ENCODE results near the gene SAFB.

The SAFB gene

DNA sequence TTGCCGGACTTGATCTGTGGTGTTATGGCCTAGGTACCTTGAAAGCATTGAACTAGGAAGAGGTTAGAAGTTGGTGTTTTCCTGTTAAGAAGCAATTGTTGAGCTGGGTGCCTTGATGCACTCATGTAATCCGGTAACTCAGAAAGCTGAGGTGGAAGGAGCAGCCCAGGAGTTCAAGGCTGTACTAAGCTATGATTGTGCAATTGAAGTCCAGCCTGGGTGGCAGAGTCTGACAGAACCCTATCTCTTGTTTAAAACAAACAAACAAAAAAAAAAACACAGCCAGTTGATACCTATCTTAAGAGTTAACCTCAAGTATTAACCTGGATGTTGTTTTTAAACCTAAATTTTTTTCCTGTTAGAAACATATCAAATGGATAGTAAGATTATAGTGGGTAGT, 19.3 kb downstream of the SAFB start:
- no peak overlapping the region for H3K4me2 ChIP-seq (ENCODE audit: low read length)
- H2AFZ ChIP-seq (ENCODE audit: low read depth, low read length): no peak overlapping the region
- no peaks in the 10 kb centered on the region for H3K4me1 ChIP-seq (ENCODE audit: low read length)
- H3K79me2 ChIP-seq (ENCODE audit: low read length): peaks cover 100% of the 10 kb centered on the region
- H3K27ac ChIP-seq (ENCODE audit: low read length): no peak overlapping the region
- H3K9ac ChIP-seq (ENCODE audit: low read length): no peak overlapping the region
- TF ChIP-seq, protein P1, sequence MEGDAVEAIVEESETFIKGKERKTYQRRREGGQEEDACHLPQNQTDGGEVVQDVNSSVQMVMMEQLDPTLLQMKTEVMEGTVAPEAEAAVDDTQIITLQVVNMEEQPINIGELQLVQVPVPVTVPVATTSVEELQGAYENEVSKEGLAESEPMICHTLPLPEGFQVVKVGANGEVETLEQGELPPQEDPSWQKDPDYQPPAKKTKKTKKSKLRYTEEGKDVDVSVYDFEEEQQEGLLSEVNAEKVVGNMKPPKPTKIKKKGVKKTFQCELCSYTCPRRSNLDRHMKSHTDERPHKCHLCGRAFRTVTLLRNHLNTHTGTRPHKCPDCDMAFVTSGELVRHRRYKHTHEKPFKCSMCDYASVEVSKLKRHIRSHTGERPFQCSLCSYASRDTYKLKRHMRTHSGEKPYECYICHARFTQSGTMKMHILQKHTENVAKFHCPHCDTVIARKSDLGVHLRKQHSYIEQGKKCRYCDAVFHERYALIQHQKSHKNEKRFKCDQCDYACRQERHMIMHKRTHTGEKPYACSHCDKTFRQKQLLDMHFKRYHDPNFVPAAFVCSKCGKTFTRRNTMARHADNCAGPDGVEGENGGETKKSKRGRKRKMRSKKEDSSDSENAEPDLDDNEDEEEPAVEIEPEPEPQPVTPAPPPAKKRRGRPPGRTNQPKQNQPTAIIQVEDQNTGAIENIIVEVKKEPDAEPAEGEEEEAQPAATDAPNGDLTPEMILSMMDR (IDR thresholded peaks at IDR 0.05; ENCODE audit: low read depth, low read length): no peak
- TF ChIP-seq EZH2phosphoT487 (IDR thresholded peaks at IDR 0.05; ENCODE audit: low read depth): no peak
- no peaks in the 10 kb centered on the region for H3K9me3 ChIP-seq (ENCODE audit: insufficient read depth, low read length)
- no peaks in the 10 kb centered on the region for H3K27me3 ChIP-seq (ENCODE audit: low read depth, low read length)
- H4K20me1 ChIP-seq (ENCODE audit: insufficient read depth, low read length): peaks cover 96% of the 10 kb centered on the region
- peaks cover 73% of the 10 kb centered on the region for H3K36me3 ChIP-seq (replicated peaks; ENCODE audit: low read depth, low read length)
- H3K4me3 ChIP-seq (ENCODE audit: low read length): no peak overlapping the region

DNA sequence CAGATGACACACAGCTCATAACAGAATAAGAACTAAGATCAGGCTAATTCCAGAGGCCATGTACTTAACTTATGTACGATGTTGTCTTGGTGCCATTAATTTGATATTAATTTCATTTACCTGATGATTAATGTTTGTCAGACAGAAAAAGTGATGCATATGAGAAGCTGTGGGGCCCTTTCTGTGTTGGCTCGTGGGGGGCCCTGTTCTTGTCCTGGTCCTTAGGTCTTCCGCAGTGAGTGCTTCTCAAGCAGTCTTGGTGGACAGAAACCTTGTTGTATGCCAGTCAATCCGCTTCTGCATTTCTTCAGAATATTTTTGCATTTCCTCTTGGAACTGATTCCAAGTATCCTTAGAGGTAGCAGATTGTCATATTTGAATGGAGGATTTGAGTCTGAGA, 20.2 kb downstream of the SAFB start:
- Histone ChIP-seq H3K9ac (ENCODE audit: low read length) (no peak overlapping the region), H3K79me2 (ENCODE audit: low read length) (peaks cover 98% of the 10 kb centered on the region), H3K4me1 (ENCODE audit: low read length) (no peaks in the 10 kb centered on the region), H3K36me3 (replicated peaks; ENCODE audit: low read depth, low read length) (peaks cover 74% of the 10 kb centered on the region), H2AFZ (ENCODE audit: low read depth, low read length) (no peak overlapping the region), H3K4me3 (ENCODE audit: low read length) (no peak overlapping the region), H3K4me2 (ENCODE audit: low read length) (no peak overlapping the region), H4K20me1 (ENCODE audit: insufficient read depth, low read length) (peaks cover 94% of the 10 kb centered on the region), H3K27me3 (ENCODE audit: low read depth, low read length) (no peaks in the 10 kb centered on the region), H3K9me3 (ENCODE audit: insufficient read depth, low read length) (no peaks in the 10 kb centered on the region), H3K27ac (ENCODE audit: low read length) (no peak overlapping the region)
- TF ChIP-seq, protein P1 (IDR thresholded peaks at IDR 0.05; ENCODE audit: low read depth, low read length): no peak
- no peak for TF ChIP-seq EZH2phosphoT487 (IDR thresholded peaks at IDR 0.05; ENCODE audit: low read depth)

DNA sequence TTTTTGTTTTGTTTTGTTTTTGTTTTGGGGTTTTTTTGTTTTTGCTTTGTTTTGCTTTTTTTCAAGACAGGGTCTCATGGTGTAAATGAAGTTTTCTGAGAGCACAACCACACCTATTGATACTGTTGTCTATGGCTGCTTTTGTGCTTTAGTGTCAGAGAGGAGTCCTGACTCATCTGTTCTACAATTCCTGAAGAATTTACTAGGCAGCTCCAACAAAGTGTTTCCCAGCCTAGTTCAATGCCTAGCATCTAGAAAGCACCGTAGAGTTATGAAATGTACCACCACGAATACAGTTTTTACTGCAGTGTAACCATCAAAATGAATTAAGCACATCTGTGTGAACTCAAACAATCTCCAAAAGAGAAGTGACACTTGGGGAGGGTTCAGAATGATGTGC, 21.2 kb downstream of the SAFB start:
- TF ChIP-seq, protein P1 (IDR thresholded peaks at IDR 0.05; ENCODE audit: low read depth, low read length): no peak
- no peak for TF ChIP-seq EZH2phosphoT487 (IDR thresholded peaks at IDR 0.05; ENCODE audit: low read depth)
- Histone ChIP-seq H3K9ac (ENCODE audit: low read length) (no peak overlapping the region), H3K9me3 (ENCODE audit: insufficient read depth, low read length) (no peaks in the 10 kb centered on the region), H2AFZ (ENCODE audit: low read depth, low read length) (no peak overlapping the region), H3K79me2 (ENCODE audit: low read length) (peaks cover 93% of the 10 kb centered on the region), H3K36me3 (replicated peaks; ENCODE audit: low read depth, low read length) (peaks cover 76% of the 10 kb centered on the region), H3K27me3 (ENCODE audit: low read depth, low read length) (no peaks in the 10 kb centered on the region), H3K4me1 (ENCODE audit: low read length) (no peaks in the 10 kb centered on the region), H3K4me2 (ENCODE audit: low read length) (no peak overlapping the region), H4K20me1 (ENCODE audit: insufficient read depth, low read length) (peaks cover 85% of the 10 kb centered on the region), H3K27ac (ENCODE audit: low read length) (no peak overlapping the region), H3K4me3 (ENCODE audit: low read length) (no peak overlapping the region)

DNA sequence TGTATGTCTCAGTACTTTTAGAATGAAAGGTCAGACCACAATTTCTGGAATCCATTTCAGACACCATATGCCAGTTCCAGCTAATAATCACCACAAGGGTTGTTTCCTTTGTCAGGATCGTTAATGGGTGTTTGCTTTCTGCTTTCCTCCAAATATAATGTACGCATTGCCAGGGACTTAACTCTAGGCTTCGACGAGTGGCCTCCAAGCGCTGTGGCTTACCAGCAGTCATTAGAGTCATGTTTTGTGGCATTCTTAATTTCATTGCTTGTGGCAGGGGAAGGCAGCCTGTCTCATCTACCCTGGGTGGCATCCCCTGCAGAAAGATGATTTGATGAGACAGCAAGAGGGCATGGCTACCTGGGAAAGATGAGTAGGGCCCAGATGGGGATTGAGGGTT, 22.5 kb downstream of the SAFB start:
- H4K20me1 ChIP-seq (ENCODE audit: insufficient read depth, low read length): peaks cover 73% of the 10 kb centered on the region
- peaks cover 83% of the 10 kb centered on the region for H3K36me3 ChIP-seq (replicated peaks; ENCODE audit: low read depth, low read length)
- no peak overlapping the region for H3K4me3 ChIP-seq (ENCODE audit: low read length)
- H3K27me3 ChIP-seq (ENCODE audit: low read depth, low read length): no peaks in the 10 kb centered on the region
- H3K27ac ChIP-seq (ENCODE audit: low read length): no peak overlapping the region
- H3K4me2 ChIP-seq (ENCODE audit: low read length): no peak overlapping the region
- TF ChIP-seq, protein P1 (IDR thresholded peaks at IDR 0.05; ENCODE audit: low read depth, low read length): no peak
- no peak for TF ChIP-seq EZH2phosphoT487 (IDR thresholded peaks at IDR 0.05; ENCODE audit: low read depth)
- peaks cover 86% of the 10 kb centered on the region for H3K79me2 ChIP-seq (ENCODE audit: low read length)
- H2AFZ ChIP-seq (ENCODE audit: low read depth, low read length): no peak overlapping the region
- H3K9ac ChIP-seq (ENCODE audit: low read length): no peak overlapping the region
- no peaks in the 10 kb centered on the region for H3K9me3 ChIP-seq (ENCODE audit: insufficient read depth, low read length)
- H3K4me1 ChIP-seq (ENCODE audit: low read length): no peaks in the 10 kb centered on the region
